B cell (primary cell): ENCODE measurements around the gene VTI1A. TPM values are rescaled to one million over a fixed set of nuclear protein-coding genes. Genes with fewer than 3 reads are reported as not detected.

ENCODE experiments used
- ATAC-seq: fragments of 200-7000 bp; cut with Tn5 transposase; one replicate; pipeline ENCODE4 v1.10.0; 2021; ENCODE audit warnings: low read depth, mild to moderate bottlenecking, moderate number of reproducible peaks, moderate library complexity
- CTCF ChIA-PET: fragments of 350-600 bp; sonication (Branson Sonifier 250); formaldehyde crosslinking; loops from one replicate; lab custom pipeline; 2021; ENCODE audit warnings: antibody characterized with exemption, inconsistent platforms; lab: Charles Lee
- POLR2A ChIA-PET: fragments of 350-600 bp; sonication (Branson Sonifier 250); formaldehyde crosslinking; loops from one replicate; lab custom pipeline; 2021; ENCODE audit warnings: antibody characterized with exemption; lab: Charles Lee
- DNase-seq: peaks from one replicate; pipeline ENCODE4 v3.0.0; 2013
- H2AFZ ChIP-seq: 2 replicates; pipeline ENCODE4 v1.6.1; 2012; ENCODE audit warnings: mild to moderate bottlenecking, low read depth, low read length; ENCODE audit not compliant: insufficient read depth, poor library complexity, severe bottlenecking
- H3K27ac ChIP-seq, 2 donors: 1 replicate in 1 of 2; 2 replicates in 1 of 2; pipeline ENCODE4 v1.5.1; 2012 to 2013; ENCODE audit warnings: low read length in 2 of 2, mild to moderate bottlenecking in 2 of 2, moderate library complexity in 1 of 2
- H3K27me3 ChIP-seq, 4 experiments: fragments of 200-600 bp in 1 of 4; sonication (generic) in 1 of 4; replicated peaks in 1 of 4; 1 replicate in 2 of 4; 2 replicates in 2 of 4; pipeline versions ENCODE4 v1.6.1 to v1.7.0; 2013 to 2016; ENCODE audit warnings: low read length in 3 of 4, mild to moderate bottlenecking in 2 of 4, mixed read lengths in 1 of 4, moderate library complexity in 1 of 4; ENCODE audit not compliant: insufficient read depth in 4 of 4, control insufficient read depth in 3 of 4; ENCODE audit errors: control extremely low read depth in 1 of 4
- H3K36me3 ChIP-seq, 2 experiments: replicated peaks in 1 of 2; 1 replicate in 1 of 2; 2 replicates in 1 of 2; pipeline versions ENCODE4 v1.6.1 to v1.7.1; 2013; ENCODE audit warnings: low read length in 1 of 2; ENCODE audit not compliant: insufficient read depth in 2 of 2, control insufficient read depth in 1 of 2; ENCODE audit errors: control extremely low read depth in 1 of 2, extremely low read depth in 1 of 2
- H3K4me1 ChIP-seq, 2 donors: fragments of 200-600 bp in 1 of 2; sonication (generic) in 1 of 2; 1 replicate in 1 of 2; 2 replicates in 1 of 2; pipeline versions ENCODE4 v1.5.1 to v1.6.1; 2013 to 2017; ENCODE audit warnings: low read length in 2 of 2; ENCODE audit not compliant: control insufficient read depth in 2 of 2, insufficient read depth in 2 of 2
- H3K4me2 ChIP-seq: replicated peaks from 2 replicates; pipeline ENCODE3; 2012; ENCODE audit warnings: mild to moderate bottlenecking, low read depth, low read length; ENCODE audit not compliant: poor library complexity, severe bottlenecking
- H3K4me3 ChIP-seq, 5 experiments: fragments of 200-600 bp in 1 of 5; sonication (generic) in 1 of 5; 1 replicate in 3 of 5; 2 replicates in 2 of 5; pipeline versions ENCODE4 v1.5.1 to v1.7.0; 2011 to 2016; ENCODE audit warnings: low read length in 4 of 5, mild to moderate bottlenecking in 4 of 5, low read depth in 2 of 5, control low read depth in 1 of 5, moderate library complexity in 1 of 5; ENCODE audit not compliant: insufficient read depth in 1 of 5; ENCODE audit errors: control extremely low read depth in 1 of 5, extremely low read depth in 1 of 5
- H3K79me2 ChIP-seq: fragments of 200-600 bp; sonication (generic); one replicate; pipeline ENCODE4 v1.6.0; 2016; ENCODE audit warnings: low read length; ENCODE audit not compliant: control insufficient read depth, insufficient read depth
- H3K9ac ChIP-seq: fragments of 200-600 bp; sonication (generic); 2 replicates; pipeline ENCODE4 v1.6.1; 2017; ENCODE audit warnings: mild to moderate bottlenecking, low read length, moderate library complexity
- H3K9me3 ChIP-seq, 3 donors: one replicate each; pipeline versions ENCODE4 v1.6.1 to v1.7.1; 2013; ENCODE audit warnings: low read length in 2 of 3; ENCODE audit not compliant: control insufficient read depth in 2 of 3, insufficient read depth in 1 of 3; ENCODE audit errors: control extremely low read depth in 1 of 3
- H4K20me1 ChIP-seq: 2 replicates; pipeline ENCODE4 v1.6.0; 2012; ENCODE audit warnings: mild to moderate bottlenecking, low read length; ENCODE audit not compliant: insufficient read depth, control insufficient read depth, poor library complexity, severe bottlenecking
- H3K27ac Mint-ChIP-seq: one replicate; pipeline ENCODE4 v1.8.0; 2021; ENCODE audit warnings: mixed read lengths
- H3K27me3 Mint-ChIP-seq: one replicate; pipeline ENCODE4 v1.8.0; 2021; ENCODE audit warnings: mixed read lengths
- H3K4me1 Mint-ChIP-seq: one replicate; pipeline ENCODE4 v1.8.0; 2021; ENCODE audit warnings: mixed read lengths
- H3K4me3 Mint-ChIP-seq: one replicate; pipeline ENCODE4 v1.8.0; 2021; ENCODE audit warnings: mixed read lengths
- H3K9me3 Mint-ChIP-seq: one replicate; pipeline ENCODE4 v1.8.0; 2022; ENCODE audit warnings: mixed read lengths; ENCODE audit not compliant: insufficient read depth
- EZH2 ChIP-seq: IDR thresholded peaks from 2 replicates; pipeline ENCODE4 v1.6.1; 2012; ENCODE audit warnings: borderline replicate concordance, low read depth, mild to moderate bottlenecking, moderate library complexity, low read length; ENCODE audit not compliant: insufficient read depth, poor library complexity, severe bottlenecking
- WGBS: methylation state at CpG from one replicate; pipeline ENCODE4 v1.1.5; 2013; ENCODE audit warnings: missing lambda C conversion rate; ENCODE audit not compliant: insufficient coverage; 5-methylcytosine and 5-hydroxymethylcytosine counted together
- intact Hi-C: fragments of 100-400 bp; cut with micrococcal nuclease; formaldehyde crosslinking; loops from one replicate; pipeline ENCODE4 v1.10.0; 2022
- polyA plus RNA-seq: library from polyadenylated mRNA; depleted of rRNA; stranded (reverse); fragments of >200 nt; gene quantifications from 2 replicates; pipeline ENCODE4 v1.2.3, GENCODE V29; 2012
- total RNA-seq, 2 donors: library from RNA; stranded (reverse); fragments of 120-200 nt in 1 of 2; gene quantifications; 1 replicate in 1 of 2; 2 replicates in 1 of 2; pipeline versions ENCODE4 v1.2.3 to v1.2.4, GENCODE V29; 2013 to 2022
- TF ChIP-seq, protein P1 (sequence below): fragments of 200-600 bp; IDR thresholded peaks from one replicate; pipeline ENCODE4 v1.8.0; 2022; ENCODE audit warnings: antibody characterized with exemption, mild to moderate bottlenecking

Gene VTI1A
- total and polyA plus RNA-seq, 2 donors (not counting 1 experiment from before 2014, with no cell fraction given): 20.0 to 84.1 TPM

GRCh38 chr10:112807013-112807412, 360.0 kb downstream of the VTI1A start:
- Histone ChIP-seq H2AFZ (no peak overlapping the region), H3K27me3 (no peaks in the 10 kb centered on the region), H3K4me3 (no peak overlapping the region), H3K27ac (no peak overlapping the region), H3K9ac (no peak overlapping the region), H3K4me1 (no peaks in the 10 kb centered on the region), H4K20me1 (no peaks in the 10 kb centered on the region), H3K36me3 (peaks cover 0 to 5% of the 10 kb centered on the region in 2 experiments), H3K4me2 (no peak overlapping the region), H3K9me3 (no peaks in the 10 kb centered on the region), H3K79me2 (no peaks in the 10 kb centered on the region)
- Mint-ChIP-seq H3K9me3 (no peaks in the 10 kb centered on the region), H3K27me3 (no peaks in the 10 kb centered on the region), H3K4me3 (no peak overlapping the region), H3K27ac (no peak overlapping the region), H3K4me1 (no peaks in the 10 kb centered on the region)
- 99% methylated on average over 7 of the region's 8 CpGs for WGBS
- ChIA-PET POLR2A (no interaction called here), CTCF (no interaction called here)
- intact Hi-C loops: no loop called here
- ATAC-seq: no peak
- no peak for TF ChIP-seq EZH2
- TF ChIP-seq, protein P1, sequence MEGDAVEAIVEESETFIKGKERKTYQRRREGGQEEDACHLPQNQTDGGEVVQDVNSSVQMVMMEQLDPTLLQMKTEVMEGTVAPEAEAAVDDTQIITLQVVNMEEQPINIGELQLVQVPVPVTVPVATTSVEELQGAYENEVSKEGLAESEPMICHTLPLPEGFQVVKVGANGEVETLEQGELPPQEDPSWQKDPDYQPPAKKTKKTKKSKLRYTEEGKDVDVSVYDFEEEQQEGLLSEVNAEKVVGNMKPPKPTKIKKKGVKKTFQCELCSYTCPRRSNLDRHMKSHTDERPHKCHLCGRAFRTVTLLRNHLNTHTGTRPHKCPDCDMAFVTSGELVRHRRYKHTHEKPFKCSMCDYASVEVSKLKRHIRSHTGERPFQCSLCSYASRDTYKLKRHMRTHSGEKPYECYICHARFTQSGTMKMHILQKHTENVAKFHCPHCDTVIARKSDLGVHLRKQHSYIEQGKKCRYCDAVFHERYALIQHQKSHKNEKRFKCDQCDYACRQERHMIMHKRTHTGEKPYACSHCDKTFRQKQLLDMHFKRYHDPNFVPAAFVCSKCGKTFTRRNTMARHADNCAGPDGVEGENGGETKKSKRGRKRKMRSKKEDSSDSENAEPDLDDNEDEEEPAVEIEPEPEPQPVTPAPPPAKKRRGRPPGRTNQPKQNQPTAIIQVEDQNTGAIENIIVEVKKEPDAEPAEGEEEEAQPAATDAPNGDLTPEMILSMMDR: no peak
- DNase-seq: no peak

DNA sequence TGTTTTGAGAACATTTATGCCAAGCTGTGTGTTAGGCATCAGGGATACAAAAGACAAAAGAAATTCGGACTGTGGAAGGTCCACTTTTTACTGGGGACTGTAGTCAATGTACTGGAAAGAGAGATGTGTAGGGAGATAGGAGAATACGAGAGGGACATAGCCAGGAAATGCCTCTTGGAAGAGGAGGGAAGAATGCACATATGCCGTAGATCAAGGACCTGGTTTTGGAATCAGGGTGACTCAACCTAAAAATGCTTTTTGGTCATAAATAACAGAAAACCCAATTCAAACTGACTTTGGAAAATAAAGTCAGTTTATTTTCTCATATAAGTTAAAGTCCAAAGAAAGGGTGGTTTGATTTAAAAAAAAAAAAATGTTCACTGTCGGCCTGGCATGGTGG, 362.7 kb downstream of the VTI1A start:
- no peaks in the 10 kb centered on the region for H3K9me3 Mint-ChIP-seq
- H3K4me1 Mint-ChIP-seq: no peaks in the 10 kb centered on the region
- Histone ChIP-seq H3K9ac (no peak overlapping the region), H2AFZ (no peak overlapping the region), H3K9me3 (no peaks in the 10 kb centered on the region), H3K27ac (no peak overlapping the region), H3K4me3 (no peak overlapping the region), H4K20me1 (no peaks in the 10 kb centered on the region), H3K4me2 (no peak overlapping the region), H3K27me3 (no peaks in the 10 kb centered on the region), H3K36me3 (peaks cover 0 to 5% of the 10 kb centered on the region in 2 experiments), H3K79me2 (no peaks in the 10 kb centered on the region), H3K4me1 (no peaks in the 10 kb centered on the region)
- TF ChIP-seq, protein P1: no peak
- no peak for TF ChIP-seq EZH2
- no peak overlapping the region for H3K27ac Mint-ChIP-seq
- 100% methylated on average over 2 of the region's 4 CpGs for WGBS
- H3K27me3 Mint-ChIP-seq: no peaks in the 10 kb centered on the region
- intact Hi-C loops: no loop called here
- POLR2A ChIA-PET: no interaction called here
- CTCF ChIA-PET: no interaction called here
- DNase-seq (no peak), ATAC-seq (no peak)
- no peak overlapping the region for H3K4me3 Mint-ChIP-seq
